Pancreas (tissue), 10 donors: Measurements from ENCODE around the gene C20orf173. TPM values are rescaled to one million over a fixed set of nuclear protein-coding genes. Genes with fewer than 3 reads are reported as not detected.

Experiments
- ATAC-seq, 4 donors: fragments of 200-7000 bp; cut with Tn5 transposase; one replicate each; pipeline versions ENCODE4 v1.8.0 to v1.9.1; 2020; ENCODE audit warnings: mild to moderate bottlenecking in 4 of 4, moderate library complexity in 4 of 4
- DNase-seq, 6 donors: peaks; one replicate each; pipeline ENCODE4 v3.0.0-alpha.2; 2020
- FAIRE-seq: peaks from 2 replicates; lab custom pipeline; 2012; peaks lifted over from hg19 to GRCh38; lab: Jason Lieb, UNC
- H3K27ac ChIP-seq, 4 donors: fragments of 200-600 bp; sonication (generic); 1 replicate in 3 of 4; 2 replicates in 1 of 4; pipeline versions ENCODE4 v1.5.0 to v1.8.0; 2020
- H3K27me3 ChIP-seq, 4 donors: fragments of 200-600 bp; one replicate each; pipeline ENCODE4 v1.8.0; 2021
- H3K36me3 ChIP-seq, 3 donors: fragments of 200-600 bp; sonication (generic) in 1 of 3; one replicate each; pipeline versions ENCODE4 v1.5.0 to v1.8.0; 2020 to 2021
- H3K4me1 ChIP-seq, 3 donors: fragments of 200-600 bp; one replicate each; pipeline ENCODE4 v1.8.0; 2021
- H3K4me3 ChIP-seq, 4 donors: fragments of 200-600 bp; sonication (generic) in 2 of 4; one replicate each; pipeline versions ENCODE4 v1.5.0 to v1.8.0; 2020 to 2021
- H3K9me3 ChIP-seq, 4 donors: fragments of 200-600 bp; one replicate each; pipeline ENCODE4 v1.8.0; 2021
- CTCF ChIP-seq, 4 donors: fragments of 200-600 bp; sonication (generic) in 3 of 4; IDR thresholded peaks; one replicate each; pipeline versions ENCODE4 v1.5.0 to v1.8.0; 2021; ENCODE audit warnings: antibody characterized with exemption in 4 of 4
- WGBS, 2 donors: extraction: QIAGEN DNeasy Blood & Tissue Kit; methylation state at CpG; one replicate each; pipeline ENCODE4 v1.1.7; 2013; 5-methylcytosine and 5-hydroxymethylcytosine counted together
- intact Hi-C, 3 donors: fragments of 100-400 bp; cut with DNase I; formaldehyde crosslinking; loops; one replicate each; pipeline versions ENCODE4 v1.11.1 to v1.14.2; 2022
- polyA plus RNA-seq, 2 donors: library from polyadenylated mRNA; stranded (reverse); fragments of 200-250 nt; gene quantifications; one replicate each; pipeline ENCODE4 v1.2.3, GENCODE V29; 2013
- total RNA-seq, 6 donors: library from RNA; stranded (reverse); fragmentation: NEBNext Ultra II Directional in 4 of 6; extraction: Animal tissue kit (Norgen Biotek cat#: 25700) in 4 of 6; gene quantifications; one replicate each; pipeline versions ENCODE4 v1.2.1 to v1.2.4, GENCODE V29; 2021 to 2023
- donor health status: healthy with polysubstance abuse.
- donor health status: DM: no; HTN: no; CAD: no; lungs with moderate emphysema.
- donor health status: DM: no; HTN: no; CAD: no.
- donor health status: control.
- donor health status: control.
- donor health status: Bipolar disorder and iron deficiency.
- donor health status: DM: yes; HTN: yes; CAD: no.
- donor health status: DM: no; HTN: no; CAD: no.
- donor health status: DM: no; HTN: no; CAD: no.
- donor health status: DM: yes; HTN: yes; CAD: no.

The C20orf173 gene
- total and polyA plus RNA-seq, 8 donors: not detected

DNA sequence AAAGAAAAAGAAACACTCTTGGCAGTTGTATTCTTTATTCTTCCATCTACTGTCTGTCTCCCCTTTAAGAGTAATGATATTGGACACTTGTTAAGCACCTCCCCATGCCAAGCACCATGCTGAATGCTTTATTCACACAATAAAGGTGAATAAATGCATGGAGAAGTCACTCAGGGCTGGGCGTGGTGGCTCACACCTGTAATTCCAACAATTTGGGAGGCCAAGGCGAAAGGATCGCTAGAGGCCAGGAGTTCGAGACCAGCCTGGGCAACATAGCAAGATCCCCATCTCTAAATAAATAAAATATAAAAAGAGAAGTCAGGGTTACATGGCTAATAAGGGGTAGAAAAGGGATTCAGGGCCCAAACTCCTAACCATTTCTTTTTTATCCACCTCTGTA lies 42.0 kb downstream of the C20orf173 start:
- no peak for ATAC-seq
- no peaks in the 10 kb centered on the region for H3K4me1 ChIP-seq
- H3K27me3 ChIP-seq: no peaks in the 10 kb centered on the region
- no peak for FAIRE-seq
- no peak overlapping the region for H3K4me3 ChIP-seq
- no peak for DNase-seq
- intact Hi-C loops: no loop called here
- no peak overlapping the region for H3K27ac ChIP-seq
- peaks cover 0 to 21% (median 6%) of the 10 kb centered on the region in 3 donors for H3K36me3 ChIP-seq
- H3K9me3 ChIP-seq: no peaks in the 10 kb centered on the region
- no peak for TF ChIP-seq CTCF (IDR thresholded peaks at IDR 0.05)
- WGBS, 2 donors: 97% methylated on average over 4 of the region's 4 CpGs

- ATAC-seq: no peak
- TF ChIP-seq CTCF (IDR thresholded peaks at IDR 0.05): no peak
- H3K4me3 ChIP-seq: no peak overlapping the region
- no peak overlapping the region for H3K27ac ChIP-seq
- DNase-seq: no peak
- H3K4me1 ChIP-seq: no peaks in the 10 kb centered on the region
- no peaks in the 10 kb centered on the region for H3K27me3 ChIP-seq
- 93 to 95% methylated on average over 5 of the region's 5 CpGs for WGBS, 2 donors
- no peaks in the 10 kb centered on the region for H3K9me3 ChIP-seq
- intact Hi-C loops: no loop called here
- no peak for FAIRE-seq
- H3K36me3 ChIP-seq: peaks cover 0 to 52% (median 4%) of the 10 kb centered on the region in 3 donors
Observed at GRCh38 chr20:35479798-35480197, 49.7 kb downstream of the C20orf173 start.

DNA sequence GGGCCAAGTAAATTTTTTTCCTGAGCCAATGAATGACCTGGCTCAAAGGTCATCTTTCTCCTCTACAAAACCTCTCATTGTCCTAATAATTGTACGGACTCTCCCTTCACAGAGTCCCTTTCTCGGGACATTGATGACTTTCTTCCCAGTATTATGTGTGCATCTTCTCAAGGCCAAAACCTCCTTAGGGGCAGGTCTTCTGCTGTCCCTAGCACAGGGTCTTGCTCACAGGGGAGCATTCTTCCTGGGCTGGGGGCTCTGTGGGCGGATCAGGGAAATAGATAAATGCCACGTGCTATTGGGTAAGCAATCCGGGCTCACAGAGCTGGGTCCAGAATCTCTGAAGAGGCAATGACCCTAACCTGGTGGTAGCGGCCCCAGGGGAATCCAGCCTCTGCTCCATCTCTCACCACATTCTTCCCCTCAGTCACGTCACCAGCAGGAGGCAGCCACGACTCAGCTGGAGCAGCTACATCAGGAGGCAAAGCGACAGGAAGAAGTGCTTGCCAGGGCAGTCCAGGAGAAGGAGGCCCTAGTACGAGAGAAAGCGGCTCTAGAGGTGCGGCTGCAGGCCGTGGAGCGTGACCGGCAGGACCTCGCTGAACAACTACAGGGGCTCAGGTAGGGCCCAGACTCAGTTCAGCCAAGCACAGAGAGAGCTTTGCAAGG lies 50.5 kb downstream of the C20orf173 start:
- peaks cover 0 to 61% (median 6%) of the 10 kb centered on the region in 3 donors for H3K36me3 ChIP-seq
- 87 to 90% methylated on average over 16 of the region's 16 CpGs for WGBS, 2 donors

More for the DNA sequence above, 50.5 kb downstream of the C20orf173 start:
- DNase-seq: no peak
- Histone ChIP-seq H3K27me3 (no peaks in the 10 kb centered on the region), H3K27ac (no peak overlapping the region), H3K4me1 (no peaks in the 10 kb centered on the region), H3K4me3 (no peak overlapping the region), H3K9me3 (no peaks in the 10 kb centered on the region)
- intact Hi-C loops: no loop called here
- no peak for TF ChIP-seq CTCF (IDR thresholded peaks at IDR 0.05)
- ATAC-seq: no peak
- FAIRE-seq: no peak

Other genes starting within 250 kb of the C20orf173 start
- 10 to 100 TPM; 30.6 to 59.2 (median 45.5) TPM for gene EIF6, start 244.9 kb downstream of the C20orf173 start, total RNA-seq
- 10 to 100 TPM; 61.3 to 79.4 TPM for gene EIF6, start 244.9 kb downstream of the C20orf173 start, polyA plus RNA-seq
- gene FAM83C, start 237.2 kb downstream of the C20orf173 start, total RNA-seq: not detected
- gene FAM83C, start 237.2 kb downstream of the C20orf173 start, polyA plus RNA-seq: not detected
- 10 to 100 TPM; 10.9 to 32.4 (median 15.7) TPM for gene UQCC1, start 117.7 kb downstream of the C20orf173 start, total RNA-seq
- 10 to 100 TPM; 11.4 to 22.4 TPM for gene UQCC1, start 117.7 kb downstream of the C20orf173 start, polyA plus RNA-seq
- not detected for gene GDF5, start 91.4 kb downstream of the C20orf173 start, total RNA-seq
- under 1 TPM in 1 of 2 donors, not detected in 1; 0.05 TPM for gene GDF5, start 91.4 kb downstream of the C20orf173 start, polyA plus RNA-seq
- gene CEP250, start 74.1 kb downstream of the C20orf173 start, total RNA-seq: 10 to 100 TPM in 3 of 6 donors, 1 to 10 TPM in 3; 4.5 to 16.0 (median 10.0) TPM
- gene CEP250, start 74.1 kb downstream of the C20orf173 start, polyA plus RNA-seq: 10 to 100 TPM in 1 of 2 donors, 1 to 10 TPM in 1; 7.2 to 16.2 TPM
- 100 to 1,000 TPM; 112 to 167 (median 124) TPM for gene ERGIC3, start 12.4 kb upstream of the C20orf173 start, total RNA-seq
- 100 to 1,000 TPM; 160 to 168 TPM for gene ERGIC3, start 12.4 kb upstream of the C20orf173 start, polyA plus RNA-seq
- 10 to 100 TPM; 32.7 to 65.9 (median 38.2) TPM for gene SPAG4, start 86.2 kb upstream of the C20orf173 start, total RNA-seq
- gene SPAG4, start 86.2 kb upstream of the C20orf173 start, polyA plus RNA-seq: 10 to 100 TPM; 32.2 to 51.3 TPM
- 100 to 1,000 TPM in 1 of 6 donors, 10 to 100 TPM in 5; 59.7 to 100 (median 70.6) TPM for gene CPNE1, start 135.2 kb upstream of the C20orf173 start, total RNA-seq
- gene CPNE1, start 135.2 kb upstream of the C20orf173 start, polyA plus RNA-seq: 100 to 1,000 TPM; 131 to 138 TPM
- 10 to 100 TPM; 21.0 to 46.7 (median 28.3) TPM for gene RBM12, start 135.2 kb upstream of the C20orf173 start, total RNA-seq
- gene RBM12, start 135.2 kb upstream of the C20orf173 start, polyA plus RNA-seq: 1 to 10 TPM; 6.2 to 9.7 TPM
- gene NFS1, start 169.7 kb upstream of the C20orf173 start, total RNA-seq: 10 to 100 TPM; 11.0 to 19.5 (median 12.8) TPM
- 10 to 100 TPM; 23.8 to 34.8 TPM for gene NFS1, start 169.7 kb upstream of the C20orf173 start, polyA plus RNA-seq
- 10 to 100 TPM; 38.6 to 65.1 (median 62.0) TPM for gene ROMO1, start 169.8 kb upstream of the C20orf173 start, total RNA-seq
- 100 to 1,000 TPM; 275 to 310 TPM for gene ROMO1, start 169.8 kb upstream of the C20orf173 start, polyA plus RNA-seq
- gene RBM39, start 212.6 kb upstream of the C20orf173 start, total RNA-seq: 100 to 1,000 TPM in 4 of 6 donors, 10 to 100 TPM in 2; 98.7 to 200 (median 127) TPM
- 100 to 1,000 TPM; 255 to 426 TPM for gene RBM39, start 212.6 kb upstream of the C20orf173 start, polyA plus RNA-seq
- 10 to 100 TPM; 11.1 to 20.3 (median 12.1) TPM for gene PHF20, start 242.4 kb upstream of the C20orf173 start, total RNA-seq
- 10 to 100 TPM in 1 of 2 donors, 1 to 10 TPM in 1; 9.4 to 11.9 TPM for gene PHF20, start 242.4 kb upstream of the C20orf173 start, polyA plus RNA-seq